OCI-LY1 (cell line): Measurements from ENCODE around the gene TSGA10.

Experiments
- CTCF ChIP-seq: fragments of 200-600 bp; sonication (generic), shearing (Covaris generic); IDR thresholded peaks from 2 replicates; pipeline ENCODE4 v1.5.1; 2017; ENCODE audit warnings: mild to moderate bottlenecking, antibody characterized with exemption, low read length, moderate library complexity, mixed read lengths
- EZH2 ChIP-seq: fragments of 200-600 bp; sonication (generic), shearing (Covaris generic); IDR thresholded peaks from 2 replicates; pipeline ENCODE4 v1.8.0; 2017; ENCODE audit warnings: borderline replicate concordance, mixed run types, mild to moderate bottlenecking, antibody characterized with exemption, low read length, moderate library complexity, mixed read lengths

GRCh38 chr2:99027856-99028255 lies 126.9 kb downstream of the TSGA10 start:
- no peak for TF ChIP-seq CTCF
- no peak for TF ChIP-seq EZH2
